ENCODE measurements around the gene OR2F1.

The OR2F1 gene

GRCh38 chr7:143980746-143981510 is 26.3 kb downstream of the OR2F1 start:
- no peak overlapping the region for H3K4me3 ChIP-seq (ENCODE audit: low read depth, low read length)
- no peak for DNase-seq (ENCODE audit: low read depth, low spot score)
- no peak for TF ChIP-seq CTCF (IDR thresholded peaks at IDR 0.05; ENCODE audit: low read depth, low read length)
- in situ Hi-C loops (cut with HindIII; ENCODE audit: low sequenced_read_pairs): no loop called here

DNA sequence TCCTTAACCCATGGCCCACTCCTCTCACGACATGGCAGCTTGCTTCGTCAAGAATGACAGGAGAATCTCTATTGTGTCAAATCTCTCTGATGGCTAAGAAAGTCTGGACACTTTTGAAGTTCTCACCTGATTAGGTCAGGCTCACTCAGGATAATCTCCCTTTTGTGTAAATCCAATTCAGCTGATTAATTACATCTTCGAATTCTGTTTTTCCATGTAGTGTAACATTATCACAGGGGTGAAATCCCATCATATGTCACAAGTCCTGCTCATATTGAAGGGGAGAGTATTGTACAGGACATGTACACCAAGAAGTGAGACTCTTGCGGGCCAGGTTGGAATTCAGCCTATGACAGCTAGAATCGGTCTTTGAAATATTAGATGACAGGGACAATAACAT is 29.3 kb downstream of the OR2F1 start:
- no peak overlapping the region for H3K4me3 ChIP-seq (ENCODE audit: low read depth, low read length)
- DNase-seq (ENCODE audit: low read depth, low spot score): no peak
- in situ Hi-C loops (cut with HindIII; ENCODE audit: low sequenced_read_pairs): no loop called here
- TF ChIP-seq CTCF (IDR thresholded peaks at IDR 0.05; ENCODE audit: low read depth, low read length): no peak

DNA sequence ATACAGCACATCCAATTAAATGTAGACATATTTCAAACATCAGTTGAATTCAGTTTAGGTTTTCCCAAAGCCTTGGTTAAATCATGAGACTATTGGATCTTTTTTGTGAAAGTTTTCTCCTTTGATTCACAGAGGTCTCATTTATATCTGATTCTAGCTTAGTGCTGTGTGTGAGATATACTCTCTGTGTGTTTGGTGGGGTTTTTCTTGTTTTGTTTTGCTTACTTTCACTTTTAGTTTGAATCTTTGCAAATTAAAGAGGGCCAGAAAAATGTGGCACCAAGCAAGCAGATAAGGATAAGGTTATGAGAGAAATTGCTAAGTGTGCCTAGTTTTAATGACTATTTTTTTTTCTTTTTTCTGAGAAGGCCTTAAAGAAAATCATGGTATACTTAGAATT is 32.9 kb downstream of the OR2F1 start:
- no peak overlapping the region for H3K4me3 ChIP-seq (ENCODE audit: low read depth, low read length)
- DNase-seq (ENCODE audit: low read depth, low spot score): no peak
- TF ChIP-seq CTCF (IDR thresholded peaks at IDR 0.05; ENCODE audit: low read depth, low read length): no peak
- in situ Hi-C loops (cut with HindIII; ENCODE audit: low sequenced_read_pairs): no loop called here

DNA sequence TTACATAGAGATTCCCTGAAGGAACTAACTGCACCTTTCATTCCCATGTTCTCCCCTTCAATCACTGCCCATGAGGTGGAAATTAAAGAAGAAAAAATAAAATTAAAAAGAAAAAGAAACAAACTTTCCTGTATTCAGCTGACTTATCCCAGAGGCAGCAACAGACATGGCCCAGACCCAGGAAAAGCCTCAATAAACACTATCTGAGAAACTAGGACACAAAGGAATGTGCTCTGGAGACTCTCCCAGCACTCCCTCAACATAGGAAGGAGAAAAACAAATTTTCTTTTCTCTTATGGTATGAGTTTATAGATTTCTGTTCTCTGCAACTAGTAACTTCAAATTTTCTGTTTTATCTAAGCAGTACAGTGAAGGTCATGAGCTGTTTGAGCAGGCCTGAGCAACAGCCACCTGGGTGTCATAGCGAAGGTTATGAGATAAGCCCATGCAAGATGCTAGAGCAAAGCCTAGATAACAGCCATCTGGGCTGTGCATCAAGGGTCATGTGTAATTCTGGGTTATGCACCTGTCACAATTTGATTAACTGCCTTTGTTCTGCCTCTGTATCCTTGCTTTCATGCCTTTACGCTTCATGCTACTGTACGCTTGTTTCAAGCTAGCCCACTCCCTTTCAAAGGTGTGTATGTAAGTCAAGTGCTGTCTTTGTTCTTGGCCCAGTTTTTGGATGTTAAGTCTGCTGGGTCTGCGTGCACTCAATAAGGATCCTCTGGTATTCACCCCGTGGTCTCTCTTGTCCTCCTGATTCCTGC is 34.5 kb downstream of the OR2F1 start:
- in situ Hi-C loops (cut with HindIII; ENCODE audit: low sequenced_read_pairs): no loop called here
- DNase-seq (ENCODE audit: low read depth, low spot score): peak; percentile 47
- no peak overlapping the region for H3K4me3 ChIP-seq (ENCODE audit: low read depth, low read length)
- TF ChIP-seq CTCF (IDR thresholded peaks at IDR 0.05; ENCODE audit: low read depth, low read length): no peak

DNA sequence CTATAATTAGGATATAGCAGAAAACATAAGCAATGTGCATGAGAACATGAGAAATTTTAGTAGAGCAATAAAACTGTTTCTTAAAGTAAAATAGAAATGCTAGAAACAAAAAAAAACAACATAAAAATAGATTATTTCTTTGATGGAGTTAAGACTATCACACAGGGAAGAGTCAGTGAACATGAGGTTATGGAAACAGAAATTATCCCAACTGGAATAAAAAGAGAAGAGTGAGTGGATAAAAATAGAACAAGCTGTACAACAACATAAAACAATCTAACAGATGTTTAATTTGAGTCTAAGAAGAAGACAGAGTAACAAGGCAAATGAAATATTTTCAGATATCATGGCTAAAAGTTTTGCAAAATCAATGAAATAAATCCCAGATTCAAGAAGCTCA is 38.0 kb downstream of the OR2F1 start:
- TF ChIP-seq CTCF (IDR thresholded peaks at IDR 0.05; ENCODE audit: low read depth, low read length): no peak
- in situ Hi-C loops (cut with HindIII; ENCODE audit: low sequenced_read_pairs): no loop called here
- DNase-seq (ENCODE audit: low read depth, low spot score): no peak
- H3K4me3 ChIP-seq (ENCODE audit: low read depth, low read length): no peak overlapping the region

- no peak overlapping the region for H3K4me3 ChIP-seq (ENCODE audit: low read depth, low read length)
- DNase-seq (ENCODE audit: low read depth, low spot score): no peak
- no peak for TF ChIP-seq CTCF (IDR thresholded peaks at IDR 0.05; ENCODE audit: low read depth, low read length)
- in situ Hi-C loops (cut with HindIII; ENCODE audit: low sequenced_read_pairs): no loop called here
Observed at GRCh38 chr7:143993924-143994323, 39.3 kb downstream of the OR2F1 start.

Data from astrocyte of the spinal cord (primary cell).